K562 (cell line): ENCODE results near the gene G6PD. TPM values are rescaled to one million over a fixed set of nuclear protein-coding genes. Genes with fewer than 3 reads are reported as not detected.

Source experiments
- ATF1 ChIP-seq, 2 experiments: fragments of 450-650 bp in 1 of 2; IDR thresholded peaks; 2 replicates each; pipeline ENCODE4 v1.6.1; 2016; ENCODE audit warnings: missing compliant biosample characterization in 1 of 2, missing genetic modification characterization in 1 of 2
- DEAF1 ChIP-seq: fragments of 450-650 bp; formaldehyde crosslinking; IDR thresholded peaks from 2 replicates; pipeline ENCODE4 v1.4.0; 2020; ENCODE audit warnings: mild to moderate bottlenecking, moderate library complexity
- DMBX1 ChIP-seq: fragments of 250-450 bp; sonication (Bioruptor Pico); IDR thresholded peaks from 2 replicates; pipeline ENCODE4 v1.8.0; 2022; ENCODE audit warnings: inconsistent platforms, mild to moderate bottlenecking, moderate library complexity, borderline replicate concordance
- HNRNPLL ChIP-seq: fragments of 200-400 bp; formaldehyde crosslinking; IDR thresholded peaks from 2 replicates; pipeline ENCODE4 v1.6.1; 2017; ENCODE audit warnings: low read length, low read depth, mild to moderate bottlenecking; ENCODE audit not compliant: poor library complexity, severe bottlenecking
- MCM5 ChIP-seq: fragments of 450-650 bp; IDR thresholded peaks from 2 replicates; pipeline ENCODE4 v1.6.1; 2016; ENCODE audit warnings: low read depth
- MTA1 ChIP-seq: fragments of 450-650 bp; IDR thresholded peaks from 2 replicates; pipeline ENCODE4 v1.6.1; 2017; ENCODE audit warnings: borderline replicate concordance
- POLR2AphosphoS5 ChIP-seq: IDR thresholded peaks from 2 replicates; pipeline ENCODE4 v1.6.1; 2011; ENCODE audit warnings: mild to moderate bottlenecking, low read depth, low read length, moderate library complexity; ENCODE audit not compliant: control insufficient read depth, insufficient read depth
- POLR3A ChIP-seq: IDR thresholded peaks from 2 replicates; pipeline ENCODE4 v1.6.1; 2011; ENCODE audit warnings: borderline replicate concordance, mild to moderate bottlenecking, moderate library complexity; ENCODE audit not compliant: insufficient read length, insufficient read depth; ENCODE audit errors: extremely low read depth
- RBM25 ChIP-seq: fragments of 200-400 bp; formaldehyde crosslinking; IDR thresholded peaks from 2 replicates; pipeline ENCODE4 v1.6.1; 2018; ENCODE audit warnings: low read length, low read depth, moderate library complexity; ENCODE audit not compliant: severe bottlenecking
- RNF2 ChIP-seq: sonication (generic); IDR thresholded peaks from 2 replicates; pipeline ENCODE4 v1.6.1; 2016
- SLC30A9 ChIP-seq: fragments of 250-450 bp; sonication (Bioruptor Pico); IDR thresholded peaks from 2 replicates; pipeline ENCODE4 v1.8.0; 2022; ENCODE audit warnings: mild to moderate bottlenecking, moderate library complexity
- SMARCB1 ChIP-seq: IDR thresholded peaks from 2 replicates; pipeline ENCODE4 v1.6.1; 2011; ENCODE audit warnings: improper control_type of control experiment, low read depth; ENCODE audit not compliant: insufficient read length
- ZBTB17 ChIP-seq: fragments of 450-650 bp; formaldehyde crosslinking; IDR thresholded peaks from 2 replicates; pipeline ENCODE4 v1.4.0; 2020; ENCODE audit warnings: mild to moderate bottlenecking
- ZBTB26 ChIP-seq: fragments of 450-650 bp; formaldehyde crosslinking; IDR thresholded peaks from 2 replicates; pipeline ENCODE4 v1.4.0; 2022; ENCODE audit warnings: missing genetic modification characterization
- ZNF347 ChIP-seq: fragments of 450-650 bp; formaldehyde crosslinking; IDR thresholded peaks from 2 replicates; pipeline ENCODE4 v1.4.0; 2020; ENCODE audit warnings: low read depth, mild to moderate bottlenecking, moderate library complexity
- ZSCAN32 ChIP-seq: fragments of 450-650 bp; formaldehyde crosslinking; IDR thresholded peaks from 2 replicates; pipeline ENCODE4 v1.4.0; 2020; ENCODE audit warnings: mild to moderate bottlenecking, moderate library complexity
- polyA plus RNA-seq, 8 experiments: library from polyadenylated mRNA; depleted of rRNA in 4 of 8; stranded (reverse) in 5 of 8; unstranded in 3 of 8; fragments of >200 nt; fragmentation: Nextera tagmentation in 2 of 8; fragmentation: Illumina TruSeq in 1 of 8; extraction: Ambion mirVana in 2 of 8; extraction: Trizol in 1 of 8; gene quantifications; 2 replicates each; pipeline versions ENCODE4 v1.2.1 to v1.2.3, GENCODE V29; 2011 to 2014; ENCODE audit warnings: inconsistent platforms in 1 of 8, missing spikeins in 1 of 8
- total RNA-seq, 7 experiments: library from RNA; depleted of rRNA in 6 of 7; stranded (reverse); fragments of >200 nt in 6 of 7; fragmentation: Illumina TruSeq in 2 of 7; extraction: Trizol in 2 of 7; gene quantifications; 2 replicates each; pipeline versions ENCODE4 v1.2.1 to v1.2.3, GENCODE V29; 2011 to 2021; ENCODE audit warnings: low replicate concordance in 1 of 7
- TF ChIP-seq, protein P1 (sequence below), 2 experiments: IDR thresholded peaks; 2 replicates each; pipeline ENCODE4 v1.6.1; 2011; ENCODE audit warnings: borderline replicate concordance in 1 of 2, control low read depth in 1 of 2, low read depth in 1 of 2, low read length in 1 of 2, mild to moderate bottlenecking in 1 of 2, mixed read lengths in 1 of 2, moderate library complexity in 1 of 2; ENCODE audit not compliant: insufficient read depth in 1 of 2, insufficient read length in 1 of 2, poor library complexity in 1 of 2, severe bottlenecking in 1 of 2; ENCODE audit errors: extremely low read depth in 1 of 2
- TF ChIP-seq, protein P2 (sequence below): sonication (generic); formaldehyde crosslinking; IDR thresholded peaks from 2 replicates; pipeline ENCODE4 v1.8.0; 2022; ENCODE audit warnings: mild to moderate bottlenecking, missing genetic modification reagents
- TF ChIP-seq, protein P3 (sequence below): fragments of 250-450 bp; sonication (Bioruptor Pico); IDR thresholded peaks from 2 replicates; pipeline ENCODE4 v1.4.0; 2020; ENCODE audit warnings: mild to moderate bottlenecking, moderate library complexity

Gene G6PD
- total and polyA plus RNA-seq, 9 of the 15 experiments (the other 6 are each of a cell fraction or from before 2014, with no cell fraction given): 2.9 to 222 (median 66.4) TPM

GRCh38 chrX:154486052-154486395 lies 60.6 kb downstream of the G6PD start (continued):
- TF ChIP-seq, protein P1, sequence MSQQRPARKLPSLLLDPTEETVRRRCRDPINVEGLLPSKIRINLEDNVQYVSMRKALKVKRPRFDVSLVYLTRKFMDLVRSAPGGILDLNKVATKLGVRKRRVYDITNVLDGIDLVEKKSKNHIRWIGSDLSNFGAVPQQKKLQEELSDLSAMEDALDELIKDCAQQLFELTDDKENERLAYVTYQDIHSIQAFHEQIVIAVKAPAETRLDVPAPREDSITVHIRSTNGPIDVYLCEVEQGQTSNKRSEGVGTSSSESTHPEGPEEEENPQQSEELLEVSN (IDR thresholded peaks at IDR 0.05; ENCODE audit: borderline replicate concordance in 1 of 2, extremely low read depth in 1 of 2, insufficient read depth in 1 of 2, insufficient read length in 1 of 2, low read depth in 1 of 2, low read length in 1 of 2, poor library complexity in 1 of 2, severe bottlenecking in 1 of 2): peak; percentile 87 to 98
- TF ChIP-seq RNF2 (no peak), ZBTB17 (no peak), ZNF347 (CRISPR knock-in tag) (no peak), ZSCAN32 (no peak), MCM5 (no peak), SMARCB1 (no peak), POLR3A (no peak), ATF1 (CRISPR knock-in tag; IDR thresholded peaks at IDR 0.05) (no peak), ATF1 (tag; IDR thresholded peaks at IDR 0.05) (no peak), ZBTB26 (CRISPR knock-in tag) (no peak), POLR2AphosphoS5 (no peak), DEAF1 (CRISPR knock-in tag) (no peak), RBM25 (no peak), HNRNPLL (no peak), DMBX1 (CRISPR knock-in tag) (no peak), SLC30A9 (CRISPR knock-in tag) (no peak), MTA1 (no peak)
- TF ChIP-seq, protein P2, sequence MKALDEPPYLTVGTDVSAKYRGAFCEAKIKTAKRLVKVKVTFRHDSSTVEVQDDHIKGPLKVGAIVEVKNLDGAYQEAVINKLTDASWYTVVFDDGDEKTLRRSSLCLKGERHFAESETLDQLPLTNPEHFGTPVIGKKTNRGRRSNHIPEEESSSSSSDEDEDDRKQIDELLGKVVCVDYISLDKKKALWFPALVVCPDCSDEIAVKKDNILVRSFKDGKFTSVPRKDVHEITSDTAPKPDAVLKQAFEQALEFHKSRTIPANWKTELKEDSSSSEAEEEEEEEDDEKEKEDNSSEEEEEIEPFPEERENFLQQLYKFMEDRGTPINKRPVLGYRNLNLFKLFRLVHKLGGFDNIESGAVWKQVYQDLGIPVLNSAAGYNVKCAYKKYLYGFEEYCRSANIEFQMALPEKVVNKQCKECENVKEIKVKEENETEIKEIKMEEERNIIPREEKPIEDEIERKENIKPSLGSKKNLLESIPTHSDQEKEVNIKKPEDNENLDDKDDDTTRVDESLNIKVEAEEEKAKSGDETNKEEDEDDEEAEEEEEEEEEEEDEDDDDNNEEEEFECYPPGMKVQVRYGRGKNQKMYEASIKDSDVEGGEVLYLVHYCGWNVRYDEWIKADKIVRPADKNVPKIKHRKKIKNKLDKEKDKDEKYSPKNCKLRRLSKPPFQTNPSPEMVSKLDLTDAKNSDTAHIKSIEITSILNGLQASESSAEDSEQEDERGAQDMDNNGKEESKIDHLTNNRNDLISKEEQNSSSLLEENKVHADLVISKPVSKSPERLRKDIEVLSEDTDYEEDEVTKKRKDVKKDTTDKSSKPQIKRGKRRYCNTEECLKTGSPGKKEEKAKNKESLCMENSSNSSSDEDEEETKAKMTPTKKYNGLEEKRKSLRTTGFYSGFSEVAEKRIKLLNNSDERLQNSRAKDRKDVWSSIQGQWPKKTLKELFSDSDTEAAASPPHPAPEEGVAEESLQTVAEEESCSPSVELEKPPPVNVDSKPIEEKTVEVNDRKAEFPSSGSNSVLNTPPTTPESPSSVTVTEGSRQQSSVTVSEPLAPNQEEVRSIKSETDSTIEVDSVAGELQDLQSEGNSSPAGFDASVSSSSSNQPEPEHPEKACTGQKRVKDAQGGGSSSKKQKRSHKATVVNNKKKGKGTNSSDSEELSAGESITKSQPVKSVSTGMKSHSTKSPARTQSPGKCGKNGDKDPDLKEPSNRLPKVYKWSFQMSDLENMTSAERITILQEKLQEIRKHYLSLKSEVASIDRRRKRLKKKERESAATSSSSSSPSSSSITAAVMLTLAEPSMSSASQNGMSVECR (CRISPR knock-in tag): no peak
- TF ChIP-seq, protein P3, sequence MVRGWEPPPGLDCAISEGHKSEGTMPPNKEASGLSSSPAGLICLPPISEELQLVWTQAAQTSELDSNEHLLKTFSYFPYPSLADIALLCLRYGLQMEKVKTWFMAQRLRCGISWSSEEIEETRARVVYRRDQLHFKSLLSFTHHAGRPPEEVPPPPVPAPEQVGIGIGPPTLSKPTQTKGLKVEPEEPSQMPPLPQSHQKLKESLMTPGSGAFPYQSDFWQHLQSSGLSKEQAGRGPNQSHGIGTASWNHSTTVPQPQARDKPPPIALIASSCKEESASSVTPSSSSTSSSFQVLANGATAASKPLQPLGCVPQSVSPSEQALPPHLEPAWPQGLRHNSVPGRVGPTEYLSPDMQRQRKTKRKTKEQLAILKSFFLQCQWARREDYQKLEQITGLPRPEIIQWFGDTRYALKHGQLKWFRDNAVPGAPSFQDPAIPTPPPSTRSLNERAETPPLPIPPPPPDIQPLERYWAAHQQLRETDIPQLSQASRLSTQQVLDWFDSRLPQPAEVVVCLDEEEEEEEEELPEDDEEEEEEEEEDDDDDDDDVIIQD (CRISPR knock-in tag): no peak
